ENCODE results near the gene C2CD4B. TPM values are rescaled to one million over a fixed set of nuclear protein-coding genes. Genes with fewer than 3 reads are reported as not detected.

The C2CD4B gene
- total and polyA plus RNA-seq, 10 of the 15 experiments (the other 5 are each of a cell fraction or from before 2014, with no cell fraction given) = not detected

- FAIRE-seq = no peak
- POLR2A ChIA-PET = interaction anchor here (0.6 kb wide), 1 partner anchor 13 kb away, joined by 5 read pairs; no protein-coding TSS in a partner anchor
- in situ Hi-C loops (cut with MboI) = no loop called here
- TF ChIP-seq MEF2B (IDR thresholded peaks at IDR 0.05; ENCODE audit: partially characterized antibody, poor library complexity, severe bottlenecking) (no peak), RBBP5 (conservative IDR thresholded peaks at IDR 0.05) (no peak), MEF2A (IDR thresholded peaks at IDR 0.05; ENCODE audit: insufficient read depth, low read depth, low read length) (no peak), BACH1 (IDR thresholded peaks at IDR 0.05; ENCODE audit: borderline replicate concordance) (no peak), SIX5 (IDR thresholded peaks at IDR 0.05; ENCODE audit: low read depth, low read length, severe bottlenecking) (no peak), ZBTB33 (IDR thresholded peaks at IDR 0.05) (no peak), ZBTB40 (IDR thresholded peaks at IDR 0.05; ENCODE audit: borderline replicate concordance) (no peak), IKZF2 (IDR thresholded peaks at IDR 0.05) (no peak), PRDM15 (CRISPR knock-in tag; IDR thresholded peaks at IDR 0.05) (no peak), ZBTB11 (CRISPR knock-in tag; IDR thresholded peaks at IDR 0.05) (no peak), NFIC (IDR thresholded peaks at IDR 0.05; ENCODE audit: low read depth, low read length) (no peak)
Measured at GRCh38 chr15:62183130-62183529, 18.0 kb upstream of the C2CD4B start.

More at GRCh38 chr15:62183130-62183529, 18.0 kb upstream of the C2CD4B start:
- CTCF ChIA-PET = no interaction called here
- Histone ChIP-seq H3K4me3 (no peak overlapping the region), H3K4me2 (ENCODE audit: control insufficient read depth, insufficient read depth) (no peak overlapping the region), H3K27ac (ENCODE audit: control insufficient read depth, insufficient read depth) (no peak overlapping the region), H3K4me1 (ENCODE audit: control insufficient read depth, insufficient read depth, low read length) (no peaks in the 10 kb centered on the region), H3K36me3 (ENCODE audit: control insufficient read depth in 2 of 2, insufficient read depth in 2 of 2, low read length in 1 of 2) (no peaks in the 10 kb centered on the region), H3K9me3 (replicated peaks; ENCODE audit: control insufficient read depth, insufficient read depth, low read length) (no peaks in the 10 kb centered on the region), H2AFZ (ENCODE audit: control insufficient read depth, low read depth, low read length) (no peak overlapping the region), H3K9ac (ENCODE audit: control insufficient read depth, insufficient read depth, low read length) (no peak overlapping the region), H3K27me3 (replicated peaks in 1 of 2; ENCODE audit: control insufficient read depth in 2 of 2, insufficient read depth in 2 of 2, low read length in 1 of 2) (no peaks in the 10 kb centered on the region), H4K20me1 (ENCODE audit: control insufficient read depth, insufficient read depth) (no peaks in the 10 kb centered on the region), H3K79me2 (ENCODE audit: control insufficient read depth, insufficient read depth, low read length) (no peaks in the 10 kb centered on the region)
- SMC1A ChIA-PET (ENCODE audit: uncharacterized antibody, unreplicated experiment) = interaction anchor here (0.7 kb wide), 1 partner anchor 812 kb away, joined by 3 read pairs; no protein-coding TSS in a partner anchor
- no peak for DNase-seq (ENCODE audit: low read depth, low spot score)
- no peak for ATAC-seq
- intact Hi-C loops (cut with micrococcal nuclease; ENCODE audit: unreplicated experiment) = no loop called here
- no TSS peak for BruUV-seq (replicated peaks)
- RAD21 ChIA-PET (ENCODE audit: unreplicated experiment) = no interaction called here
